Myocyte (in vitro differentiated cells): ENCODE results near the gene ARID2. TPM values are rescaled to one million over a fixed set of nuclear protein-coding genes. Genes with fewer than 3 reads are reported as not detected.

Source experiments
- DNase-seq: peaks from one replicate; pipeline ENCODE4 v3.0.0-alpha.2; 2012; ENCODE audit warnings: low read depth
- total RNA-seq: library from RNA; depleted of rRNA; stranded (reverse); fragments of >200 nt; gene quantifications from 2 replicates; pipeline ENCODE4 v1.2.3, GENCODE V29; 2014

Gene ARID2
- total RNA-seq, 1 donor from 2014 or later: 15.8 TPM

- DNase-seq: no peak
Observed at GRCh38 chr12:45763381-45763780, 33.9 kb downstream of the ARID2 start.

- DNase-seq: no peak
Observed at GRCh38 chr12:45768194-45768593, 38.7 kb downstream of the ARID2 start.

- no peak for DNase-seq
Observed at GRCh38 chr12:45773747-45774146, 44.2 kb downstream of the ARID2 start.

- no peak for DNase-seq
Observed at GRCh38 chr12:45774508-45775162, 45.1 kb downstream of the ARID2 start.

GRCh38 chr12:45775465-45775864 lies 46.0 kb downstream of the ARID2 start:
- no peak for DNase-seq

- DNase-seq: no peak
Observed at GRCh38 chr12:45775964-45776363, 46.5 kb downstream of the ARID2 start.

- no peak for DNase-seq
Observed at GRCh38 chr12:45779936-45780335, 50.4 kb downstream of the ARID2 start.

GRCh38 chr12:45781080-45781479 lies 51.6 kb downstream of the ARID2 start:
- no peak for DNase-seq

GRCh38 chr12:45785315-45785714 lies 55.8 kb downstream of the ARID2 start:
- no peak for DNase-seq

GRCh38 chr12:45789025-45789424 lies 59.5 kb downstream of the ARID2 start:
- peak; percentile 28 for DNase-seq

- peak; percentile 15 for DNase-seq
Observed at GRCh38 chr12:45794422-45794821, 64.9 kb downstream of the ARID2 start.

- DNase-seq: no peak
Observed at GRCh38 chr12:45801625-45802024, 72.1 kb downstream of the ARID2 start.

GRCh38 chr12:45803111-45803510 lies 73.6 kb downstream of the ARID2 start:
- DNase-seq: no peak

- DNase-seq: no peak
Observed at GRCh38 chr12:45816652-45817051, 87.1 kb downstream of the ARID2 start.

GRCh38 chr12:45827974-45828373 lies 98.5 kb downstream of the ARID2 start:
- no peak for DNase-seq

GRCh38 chr12:45828402-45828801 lies 98.9 kb downstream of the ARID2 start:
- DNase-seq: no peak

- no peak for DNase-seq
Observed at GRCh38 chr12:45831590-45831989, 102.1 kb downstream of the ARID2 start.

- DNase-seq: no peak
Observed at GRCh38 chr12:45833401-45833800, 103.9 kb downstream of the ARID2 start.

- no peak for DNase-seq
Observed at GRCh38 chr12:45834809-45835208, 105.3 kb downstream of the ARID2 start.

GRCh38 chr12:45839917-45840316 lies 110.4 kb downstream of the ARID2 start:
- no peak for DNase-seq

- DNase-seq: no peak
Observed at GRCh38 chr12:45849289-45849688, 119.8 kb downstream of the ARID2 start.

- no peak for DNase-seq
Observed at GRCh38 chr12:45850302-45850701, 120.8 kb downstream of the ARID2 start.

- no peak for DNase-seq
Observed at GRCh38 chr12:45852508-45852907, 123.0 kb downstream of the ARID2 start.

GRCh38 chr12:45853550-45853949 lies 124.0 kb downstream of the ARID2 start:
- no peak for DNase-seq
